SK-N-SH (cell line): ENCODE data around the gene RBM28. TPM values are rescaled to one million over a fixed set of nuclear protein-coding genes. Genes with fewer than 3 reads are reported as not detected.
A peak's percentile ranks its signal among the peaks of the same experiment; 100 is the strongest.

Source experiments
- CTCF ChIA-PET: fragments of 300-600, 350-600 bp; formaldehyde crosslinking; extraction: SDS; loops from one replicate; lab custom pipeline; 2021; lab: Yijun Ruan, JAX
- POLR2A ChIA-PET: fragments of 350-600 bp; sonication (Branson Sonifier 250); formaldehyde crosslinking; extraction: SDS; loops from one replicate; lab custom pipeline; 2020; ENCODE audit warnings: antibody characterized with exemption, inconsistent platforms; lab: Yijun Ruan, JAX
- DNase-seq: peaks from one replicate; pipeline ENCODE4 v3.0.0; 2012
- H2AFZ ChIP-seq: fragments of 200-600 bp; sonication (generic); 2 replicates; pipeline ENCODE4 v1.8.1; 2016; ENCODE audit warnings: antibody characterized with exemption, mild to moderate bottlenecking, low read depth
- H3F3A ChIP-seq: fragments of 200-600 bp; sonication (generic); replicated peaks from 2 replicates; pipeline ENCODE3; 2016; ENCODE audit warnings: antibody characterized with exemption, mild to moderate bottlenecking; ENCODE audit not compliant: insufficient read depth
- H3K27ac ChIP-seq, 2 experiments: fragments of 200-500 bp in 1 of 2; fragments of 200-600 bp in 1 of 2; sonication (Bioruptor generic) in 1 of 2; sonication (generic), shearing (Covaris generic) in 1 of 2; 2 replicates each; pipeline versions ENCODE4 v1.5.1 to v1.6.1; 2014 to 2016; ENCODE audit warnings: low read depth in 2 of 2, inconsistent platforms in 1 of 2, low read length in 1 of 2, mild to moderate bottlenecking in 1 of 2, mixed read lengths in 1 of 2
- H3K27me3 ChIP-seq: fragments of 200-600 bp; sonication (generic), shearing (Covaris generic); 2 replicates; pipeline ENCODE4 v1.6.1; 2016; ENCODE audit warnings: mixed run types; ENCODE audit not compliant: insufficient read depth
- H3K36me3 ChIP-seq, 2 experiments: fragments of 200-500 bp in 1 of 2; fragments of 200-600 bp in 1 of 2; sonication (Bioruptor generic) in 1 of 2; sonication (generic) in 1 of 2; replicated peaks in 1 of 2; 2 replicates each; pipeline versions ENCODE3 to v1.5.1; 2014 to 2016; ENCODE audit warnings: low read length in 1 of 2, mild to moderate bottlenecking in 1 of 2; ENCODE audit not compliant: insufficient read depth in 2 of 2, control insufficient read depth in 1 of 2
- H3K4me1 ChIP-seq, 2 experiments: fragments of 200-500 bp in 1 of 2; fragments of 200-600 bp in 1 of 2; sonication (Bioruptor generic) in 1 of 2; sonication (generic), shearing (Covaris generic) in 1 of 2; 2 replicates each; pipeline versions ENCODE4 v1.5.1 to v1.6.1; 2014 to 2016; ENCODE audit warnings: low read depth in 1 of 2, low read length in 1 of 2, mixed run types in 1 of 2; ENCODE audit not compliant: insufficient read depth in 2 of 2, control insufficient read depth in 1 of 2
- H3K4me2 ChIP-seq: fragments of 200-600 bp; sonication (generic), shearing (Covaris generic); 2 replicates; pipeline ENCODE4 v1.6.1; 2017; ENCODE audit warnings: mixed run types
- H3K4me3 ChIP-seq, 2 experiments: fragments of 200-500 bp in 1 of 2; fragments of 200-600 bp in 1 of 2; sonication (Bioruptor generic) in 1 of 2; sonication (generic), shearing (Covaris generic) in 1 of 2; 2 replicates each; pipeline versions ENCODE4 v1.5.1 to v1.8.1; 2014 to 2016; ENCODE audit warnings: low read depth in 2 of 2, inconsistent platforms in 1 of 2, low read length in 1 of 2, mild to moderate bottlenecking in 1 of 2, mixed read lengths in 1 of 2, moderate library complexity in 1 of 2
- H3K79me2 ChIP-seq: fragments of 200-600 bp; sonication (generic); 2 replicates; pipeline ENCODE4 v1.8.1; 2017; ENCODE audit warnings: mild to moderate bottlenecking; ENCODE audit not compliant: insufficient read depth
- H3K9ac ChIP-seq: fragments of 200-600 bp; sonication (generic); 2 replicates; pipeline ENCODE4 v1.6.1; 2017; ENCODE audit warnings: mixed run types
- H3K9me2 ChIP-seq: fragments of 200-600 bp; sonication (generic); 2 replicates; pipeline ENCODE4 v1.6.1; 2017; ENCODE audit warnings: mixed run types
- H3K9me3 ChIP-seq: fragments of 200-600 bp; sonication (generic); 2 replicates; pipeline ENCODE4 v1.6.1; 2017; ENCODE audit warnings: mixed run types, mild to moderate bottlenecking, moderate library complexity
- H4K20me1 ChIP-seq: fragments of 200-600 bp; sonication (generic); 2 replicates; pipeline ENCODE4 v1.6.1; 2017; ENCODE audit warnings: mild to moderate bottlenecking, mixed run types; ENCODE audit not compliant: insufficient read depth
- CHD2 ChIP-seq: fragments of 150-350 bp; IDR thresholded peaks from 2 replicates; pipeline ENCODE4 v1.6.1; 2018; ENCODE audit warnings: low read length; ENCODE audit not compliant: partially characterized antibody
- ELF1 ChIP-seq: IDR thresholded peaks from 2 replicates; pipeline ENCODE4 v1.4.0; 2012
- EP300 ChIP-seq, 2 experiments: IDR thresholded peaks; 2 replicates each; pipeline versions ENCODE4 v1.4.0 to v1.6.1; 2012; ENCODE audit warnings: borderline replicate concordance in 1 of 2, low read depth in 1 of 2, low read length in 1 of 2
- EZH2phosphoT487 ChIP-seq: fragments of 200-600 bp; sonication (generic); IDR thresholded peaks from 2 replicates; pipeline ENCODE4 v1.6.1; 2017; ENCODE audit warnings: low read depth, mixed run types, mild to moderate bottlenecking, antibody characterized with exemption, moderate library complexity, borderline replicate concordance
- FOSL2 ChIP-seq: IDR thresholded peaks from 2 replicates; pipeline ENCODE4 v1.4.0; 2012; ENCODE audit warnings: low read depth, mild to moderate bottlenecking, moderate library complexity, borderline replicate concordance
- FOXM1 ChIP-seq: IDR thresholded peaks from 2 replicates; pipeline ENCODE4 v1.4.0; 2012; ENCODE audit warnings: low read depth, mild to moderate bottlenecking
- JUND ChIP-seq: IDR thresholded peaks from 2 replicates; pipeline ENCODE4 v1.4.0; 2012
- MAX ChIP-seq: IDR thresholded peaks from 2 replicates; pipeline ENCODE4 v1.4.0; 2012; ENCODE audit warnings: low read depth
- MXI1 ChIP-seq: IDR thresholded peaks from 2 replicates; pipeline ENCODE4 v1.6.1; 2012; ENCODE audit warnings: mild to moderate bottlenecking, low read depth, low read length, improper control_type of control experiment
- NFIC ChIP-seq: IDR thresholded peaks from 2 replicates; pipeline ENCODE4 v1.4.0; 2012; ENCODE audit warnings: borderline replicate concordance
- NRF1 ChIP-seq: IDR thresholded peaks from 2 replicates; pipeline ENCODE4 v1.6.1; 2012; ENCODE audit warnings: low read depth, mild to moderate bottlenecking, low read length
- POLR2AphosphoS5 ChIP-seq: IDR thresholded peaks from 2 replicates; pipeline ENCODE4 v1.6.1; 2012; ENCODE audit warnings: low read depth, low read length
- RCOR1 ChIP-seq: fragments of 150-350 bp; IDR thresholded peaks from 2 replicates; pipeline ENCODE4 v1.6.1; 2017; ENCODE audit warnings: antibody characterized with exemption, low read length
- SIN3A ChIP-seq: IDR thresholded peaks from 2 replicates; pipeline ENCODE4 v1.6.1; 2012; ENCODE audit warnings: low read depth, mild to moderate bottlenecking, low read length, moderate library complexity, borderline replicate concordance
- TCF12 ChIP-seq: IDR thresholded peaks from 2 replicates; pipeline ENCODE4 v1.4.0; 2012
- TEAD4 ChIP-seq: IDR thresholded peaks from 2 replicates; pipeline ENCODE4 v1.4.0; 2012; ENCODE audit warnings: mild to moderate bottlenecking, borderline replicate concordance; ENCODE audit not compliant: insufficient read depth
- USF2 ChIP-seq: fragments of 150-350 bp; IDR thresholded peaks from 2 replicates; pipeline ENCODE4 v1.6.1; 2017; ENCODE audit warnings: antibody characterized with exemption, low read length, low read depth, borderline replicate concordance
- WGBS: methylation state at CpG from one replicate; pipeline ENCODE4 v1.1.6; 2017; ENCODE audit warnings: low lambda C conversion rate; 5-methylcytosine and 5-hydroxymethylcytosine counted together
- polyA plus RNA-seq, 3 experiments: library from polyadenylated mRNA; depleted of rRNA; stranded (reverse); fragments of >200 nt; gene quantifications; 2 replicates each; pipeline ENCODE4 v1.2.3, GENCODE V29; 2012
- TF ChIP-seq, protein P1 (sequence below): fragments of 150-350 bp; IDR thresholded peaks from 2 replicates; pipeline ENCODE4 v1.6.1; 2016; ENCODE audit warnings: mild to moderate bottlenecking, low read depth, low read length

Gene RBM28
- polyA plus RNA-seq, 1 of the 3 experiments (the other 2 are of a cell fraction) = 29.1 TPM

DNA sequence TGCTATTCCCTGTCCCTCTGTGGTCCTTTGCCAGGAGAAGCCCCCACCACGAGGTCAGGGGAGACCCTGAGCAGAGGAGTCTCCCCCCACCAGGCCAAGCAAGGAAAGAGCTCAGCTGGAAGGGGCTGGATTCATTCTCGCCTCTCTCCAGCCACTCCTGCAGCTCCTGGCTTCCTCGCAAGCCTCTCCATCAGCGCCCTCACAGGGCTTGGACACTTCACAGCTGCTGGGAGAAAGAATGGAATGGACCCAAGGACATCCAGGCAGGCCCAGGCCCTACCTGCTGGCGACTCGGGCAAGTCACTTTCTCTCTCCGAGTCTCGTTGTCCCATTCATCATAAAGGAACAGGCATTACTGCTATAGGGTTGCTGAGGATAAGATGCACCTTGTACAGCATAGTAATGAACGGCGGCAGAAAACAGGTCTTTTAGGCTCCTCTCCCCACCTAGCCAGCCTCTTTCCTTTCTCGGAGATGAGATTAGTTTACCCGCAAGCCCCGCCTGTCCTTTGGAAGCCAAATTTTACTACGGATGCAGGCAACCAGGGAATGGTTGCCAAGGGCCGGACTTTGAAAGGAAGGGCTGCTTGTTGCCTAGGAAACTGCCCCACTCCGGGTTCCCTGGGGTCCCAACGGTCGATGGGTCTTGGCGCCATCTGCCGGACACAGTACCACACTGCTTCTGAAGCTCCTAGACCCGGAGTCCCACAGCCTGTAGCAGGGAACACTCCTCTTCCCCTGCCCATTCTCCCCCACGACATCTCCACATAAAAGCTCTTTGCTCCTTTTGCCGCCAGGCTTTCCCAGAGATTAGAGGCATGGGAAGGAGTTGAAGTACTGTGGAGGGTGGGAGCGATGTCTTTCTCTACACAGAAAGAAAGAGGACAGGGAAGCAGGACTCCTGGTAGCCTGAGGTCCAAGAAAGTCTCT is 43.8 kb upstream of the RBM28 start (continued):
- TF ChIP-seq EP300 (IDR thresholded peaks at IDR 0.05; ENCODE audit: borderline replicate concordance in 1 of 2, low read depth in 1 of 2, low read length in 1 of 2) (peak in 1 of 2 experiments; percentile 57; a peak in 2 of 4 replicates), FOXM1 (no peak), JUND (no peak), USF2 (no peak), SIN3A (no peak; the same call in 1 of the 2 replicates), NFIC (no peak), CHD2 (peak; percentile 63), TCF12 (no peak), MAX (no peak), RCOR1 (peak; percentile 74), ELF1 (no peak), POLR2AphosphoS5 (no peak), MXI1 (peak; percentile 80), TEAD4 (no peak)

GRCh38 chr7:128385988-128386925 is 42.5 kb upstream of the RBM28 start:
- H3K9me3 ChIP-seq = no peaks in the 10 kb centered on the region
- TF ChIP-seq, protein P1, sequence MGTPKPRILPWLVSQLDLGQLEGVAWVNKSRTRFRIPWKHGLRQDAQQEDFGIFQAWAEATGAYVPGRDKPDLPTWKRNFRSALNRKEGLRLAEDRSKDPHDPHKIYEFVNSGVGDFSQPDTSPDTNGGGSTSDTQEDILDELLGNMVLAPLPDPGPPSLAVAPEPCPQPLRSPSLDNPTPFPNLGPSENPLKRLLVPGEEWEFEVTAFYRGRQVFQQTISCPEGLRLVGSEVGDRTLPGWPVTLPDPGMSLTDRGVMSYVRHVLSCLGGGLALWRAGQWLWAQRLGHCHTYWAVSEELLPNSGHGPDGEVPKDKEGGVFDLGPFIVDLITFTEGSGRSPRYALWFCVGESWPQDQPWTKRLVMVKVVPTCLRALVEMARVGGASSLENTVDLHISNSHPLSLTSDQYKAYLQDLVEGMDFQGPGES = no peak
- no peak for TF ChIP-seq TCF12
- no peak for TF ChIP-seq EZH2phosphoT487
- TF ChIP-seq FOXM1 = no peak
- no peak for TF ChIP-seq NRF1
- TF ChIP-seq FOSL2 = no peak
- no peak for TF ChIP-seq RCOR1
- ChIA-PET CTCF (interaction anchor here (1.4 to 50.3 kb wide), 9 partner anchors 7 to 477 kb away, joined by 4 to 1901 read pairs (median 25); partner anchors contain the start of genes ATP6V1F, IMPDH1, PRRT4 and RBM28), POLR2A (interaction anchor here (1.3 to 6.6 kb wide), 8 partner anchors 8 to 41 kb away, joined by 3 to 107 read pairs (median 12); partner anchors contain the start of genes PRRT4 and RBM28)
- no peaks in the 10 kb centered on the region for H3K9me2 ChIP-seq
- no peak overlapping the region for H3K4me2 ChIP-seq
- peaks cover 0 to 45% of the 10 kb centered on the region in 2 experiments; a peak in 1 of 4 replicates for H3K4me1 ChIP-seq
- no peak overlapping the region for H2AFZ ChIP-seq
- peak; percentile 4 for DNase-seq
- H3K27me3 ChIP-seq = no peaks in the 10 kb centered on the region
- H3K79me2 ChIP-seq = no peaks in the 10 kb centered on the region
- H3K36me3 ChIP-seq = no peaks in the 10 kb centered on the region
- WGBS = 75% methylated on average over 4 of the region's 4 CpGs
- peak overlapping the region in 1 of 2 experiments; percentile 94; a peak in 2 of 4 replicates for H3K27ac ChIP-seq
- H3K9ac ChIP-seq = no peak overlapping the region
- H3F3A ChIP-seq = peaks cover 4% of the 10 kb centered on the region
- H4K20me1 ChIP-seq = no peaks in the 10 kb centered on the region
- no peak overlapping the region for H3K4me3 ChIP-seq
